Uterus (tissue), 4 donors: Measurements from ENCODE around the gene RIMKLB. TPM values are rescaled to one million over a fixed set of nuclear protein-coding genes. Genes with fewer than 3 reads are reported as not detected.
A peak's percentile ranks its signal among the peaks of the same experiment; 100 is the strongest.

Experiments
- DNase-seq, 2 donors: peaks; one replicate each; pipeline ENCODE4 v3.0.0-alpha.2; 2019 to 2020
- H3K27ac ChIP-seq, 2 donors: fragments of 200-600 bp; sonication (generic); 1 replicate in 1 of 2; 2 replicates in 1 of 2; pipeline ENCODE4 v1.5.1; 2016 to 2018
- H3K27me3 ChIP-seq, 2 donors: fragments of 200-600 bp; sonication (generic); one replicate each; pipeline ENCODE4 v1.5.1; 2018 to 2019; ENCODE audit warnings: control low read depth in 1 of 2
- H3K36me3 ChIP-seq, 2 donors: fragments of 200-600 bp; sonication (generic); one replicate each; pipeline ENCODE4 v1.5.1; 2019; ENCODE audit warnings: control low read depth in 1 of 2
- H3K4me1 ChIP-seq, 2 donors: fragments of 200-600 bp; sonication (generic); one replicate each; pipeline ENCODE4 v1.5.1; 2018 to 2019; ENCODE audit warnings: control low read depth in 1 of 2
- H3K4me3 ChIP-seq, 2 donors: fragments of 200-600 bp; sonication (generic); 1 replicate in 1 of 2; 2 replicates in 1 of 2; pipeline ENCODE4 v1.5.1; 2018 to 2019; ENCODE audit warnings: mild to moderate bottlenecking in 1 of 2
- H3K9me3 ChIP-seq, 2 donors: fragments of 200-600 bp; sonication (generic); one replicate each; pipeline ENCODE4 v1.5.1; 2019; ENCODE audit warnings: control low read depth in 1 of 2
- CTCF ChIP-seq, 4 experiments: fragments of 200-600 bp in 2 of 4; fragments of 450-650 bp in 2 of 4; sonication (generic) in 2 of 4; IDR thresholded peaks; one replicate each; pipeline ENCODE4 v1.5.1; 2016 to 2019; ENCODE audit warnings: antibody characterized with exemption in 4 of 4, mild to moderate bottlenecking in 2 of 4, moderate library complexity in 1 of 4
- POLR2A ChIP-seq, 2 donors: fragments of 450-650 bp; IDR thresholded peaks; one replicate each; pipeline ENCODE4 v1.6.1; 2016; ENCODE audit warnings: antibody characterized with exemption in 2 of 2, mild to moderate bottlenecking in 1 of 2, moderate library complexity in 1 of 2
- intact Hi-C: fragments of 100-400 bp; cut with DNase I; formaldehyde crosslinking; loops from one replicate; pipeline ENCODE4 v1.15.1; 2023; ENCODE audit warnings: low total_unique reads
- total RNA-seq, 4 donors: library from RNA; depleted of rRNA in 3 of 4; stranded (reverse); fragments of >200 nt in 3 of 4; gene quantifications; one replicate each; pipeline versions ENCODE4 v1.1.0 to v1.2.4, GENCODE V29; 2014 to 2023
- donor health status: DM: yes; HTN: yes; CAD: no.

RIMKLB gene
- total RNA-seq, 4 donors from 2014 or later = 25.6 to 155 (median 93.4) TPM

GRCh38 chr12:8821591-8821990 lies 123.8 kb downstream of the RIMKLB start:
- Histone ChIP-seq H3K36me3 (no peaks in the 10 kb centered on the region), H3K9me3 (no peaks in the 10 kb centered on the region), H3K27me3 (no peaks in the 10 kb centered on the region), H3K4me3 (no peak overlapping the region), H3K4me1 (no peaks in the 10 kb centered on the region), H3K27ac (no peak overlapping the region)
- intact Hi-C loops = loop anchor here (10.0 kb wide), 1 partner anchor 147 kb away; no protein-coding TSS in a partner anchor
- TF ChIP-seq POLR2A (IDR thresholded peaks at IDR 0.05) (no peak), CTCF (IDR thresholded peaks at IDR 0.05) (no peak)
- no peak for DNase-seq

GRCh38 chr12:8822298-8822697 lies 124.5 kb downstream of the RIMKLB start, which contains the start of gene A2ML1:
TSS of gene A2ML1 (plus strand) at chr12:8822621. CDS start at chr12:8822652, 31 bp downstream.
- TF ChIP-seq POLR2A (IDR thresholded peaks at IDR 0.05) = no peak
- TF ChIP-seq CTCF (IDR thresholded peaks at IDR 0.05) = no peak
- Histone ChIP-seq H3K36me3 (no peaks in the 10 kb centered on the region), H3K9me3 (no peaks in the 10 kb centered on the region), H3K27ac (no peak within 1 kb of the TSS), H3K4me3 (no peak within 1 kb of the TSS), H3K4me1 (no peaks in the 10 kb centered on the region), H3K27me3 (no peaks in the 10 kb centered on the region)
- intact Hi-C loops = loop anchor here (10.0 kb wide), 1 partner anchor 147 kb away; no protein-coding TSS in a partner anchor
- no peak for DNase-seq

GRCh38 chr12:8823565-8824300 lies 125.9 kb downstream of the RIMKLB start:
- Histone ChIP-seq H3K36me3 (no peaks in the 10 kb centered on the region), H3K4me3 (no peak overlapping the region), H3K9me3 (no peaks in the 10 kb centered on the region), H3K27me3 (no peaks in the 10 kb centered on the region), H3K4me1 (no peaks in the 10 kb centered on the region), H3K27ac (no peak overlapping the region)
- DNase-seq = peak; percentile 33 to 34
- intact Hi-C loops = loop anchor here (10.0 kb wide), 1 partner anchor 149 kb away; no protein-coding TSS in a partner anchor
- peak; percentile 64 to 70 (median 68) for TF ChIP-seq CTCF (IDR thresholded peaks at IDR 0.05)
- TF ChIP-seq POLR2A (IDR thresholded peaks at IDR 0.05) = no peak

- intact Hi-C loops = loop anchor here (10.0 kb wide), 1 partner anchor 153 kb away; no protein-coding TSS in a partner anchor
Observed at GRCh38 chr12:8827551-8828256, 129.9 kb downstream of the RIMKLB start.

More at GRCh38 chr12:8827551-8828256, 129.9 kb downstream of the RIMKLB start:
- Histone ChIP-seq H3K9me3 (no peaks in the 10 kb centered on the region), H3K4me3 (no peak overlapping the region), H3K4me1 (no peaks in the 10 kb centered on the region), H3K27me3 (no peaks in the 10 kb centered on the region), H3K36me3 (no peaks in the 10 kb centered on the region), H3K27ac (no peak overlapping the region)
- TF ChIP-seq POLR2A (IDR thresholded peaks at IDR 0.05) (no peak), CTCF (IDR thresholded peaks at IDR 0.05) (no peak)
- no peak for DNase-seq
